ENCODE data around the gene PDE5A. TPM values are rescaled to one million over a fixed set of nuclear protein-coding genes. Genes with fewer than 3 reads are reported as not detected.
"Not testable (repeated sequence)": the region's sequence is repeated elsewhere in the genome, so short reads cannot be mapped to it uniquely, and the experiment has no call there.

The PDE5A gene
- total RNA-seq, 4 donors from 2014 or later = 5.7 to 12.2 (median 11.8) TPM

GRCh38 chr4:119479180-119479808, 149.3 kb downstream of the PDE5A start:
- no peak for DNase-seq (ENCODE audit: low spot score in 2 of 2)
- intact Hi-C loops (cut with DNase I; ENCODE audit: low total_unique reads) = no loop called here
- 98% methylated on average over 2 of the region's 2 CpGs for WGBS, 2 donors
- TF ChIP-seq CTCF (IDR thresholded peaks at IDR 0.05) = no peak
- no peak for TF ChIP-seq POLR2A (IDR thresholded peaks at IDR 0.05)
- no peak overlapping the region for H3K4me3 ChIP-seq (ENCODE audit: low read depth, poor library complexity, severe bottlenecking)

- DNase-seq (ENCODE audit: low spot score in 2 of 2) = no peak
- TF ChIP-seq CTCF (IDR thresholded peaks at IDR 0.05) (no peak), POLR2A (IDR thresholded peaks at IDR 0.05) (no peak)
- intact Hi-C loops (cut with DNase I; ENCODE audit: low total_unique reads) = no loop called here
- H3K4me3 ChIP-seq (ENCODE audit: low read depth, poor library complexity, severe bottlenecking) = no peak overlapping the region
These were observed 150.0 kb downstream of the PDE5A start for GRCh38 chr4:119478446-119479179.

DNA sequence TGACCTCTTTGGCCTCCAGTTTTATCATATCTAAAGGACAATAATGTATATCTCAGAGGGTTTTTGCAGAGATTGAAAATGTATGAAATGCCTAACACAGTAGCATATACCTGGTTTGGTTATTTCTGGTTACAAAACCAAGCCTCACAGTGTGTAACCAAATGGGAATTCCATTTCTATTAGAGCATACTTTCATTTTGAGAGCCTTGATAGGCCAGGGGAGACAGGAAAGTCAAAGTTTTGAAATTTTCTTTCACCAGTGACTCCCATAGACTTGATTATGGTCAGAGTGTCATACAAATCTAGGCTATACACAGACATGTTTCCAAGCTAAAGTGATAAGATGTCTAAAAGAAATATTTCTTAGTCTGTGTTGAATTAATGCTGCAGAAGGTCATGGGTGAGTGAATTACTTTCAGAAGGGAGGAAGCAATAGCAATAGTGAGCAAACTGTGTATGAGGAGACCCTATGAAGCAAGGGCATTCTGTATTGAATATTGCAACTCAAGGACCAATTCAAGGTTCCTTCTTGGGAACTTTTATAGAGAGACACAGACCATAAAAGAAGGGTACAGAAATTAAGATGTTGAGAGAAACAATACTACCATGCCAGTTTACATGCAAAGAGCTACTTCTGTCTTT, 151.1 kb downstream of the PDE5A start:
- no peak for DNase-seq (ENCODE audit: low spot score in 2 of 2)
- intact Hi-C loops (cut with DNase I; ENCODE audit: low total_unique reads) = no loop called here
- TF ChIP-seq POLR2A (IDR thresholded peaks at IDR 0.05) = no peak
- TF ChIP-seq CTCF (IDR thresholded peaks at IDR 0.05) = no peak
- H3K4me3 ChIP-seq (ENCODE audit: low read depth, poor library complexity, severe bottlenecking) = no peak overlapping the region

- 71 to 80% methylated on average over 3 of the region's 3 CpGs for WGBS, 2 donors
- TF ChIP-seq POLR2A (IDR thresholded peaks at IDR 0.05) (no peak), CTCF (IDR thresholded peaks at IDR 0.05) (no peak)
- DNase-seq (ENCODE audit: low spot score in 2 of 2) = no peak
- intact Hi-C loops (cut with DNase I; ENCODE audit: low total_unique reads) = no loop called here
- H3K4me3 ChIP-seq (ENCODE audit: low read depth, poor library complexity, severe bottlenecking) = no peak overlapping the region
These were observed 157.3 kb downstream of the PDE5A start for GRCh38 chr4:119471259-119471658.

DNA sequence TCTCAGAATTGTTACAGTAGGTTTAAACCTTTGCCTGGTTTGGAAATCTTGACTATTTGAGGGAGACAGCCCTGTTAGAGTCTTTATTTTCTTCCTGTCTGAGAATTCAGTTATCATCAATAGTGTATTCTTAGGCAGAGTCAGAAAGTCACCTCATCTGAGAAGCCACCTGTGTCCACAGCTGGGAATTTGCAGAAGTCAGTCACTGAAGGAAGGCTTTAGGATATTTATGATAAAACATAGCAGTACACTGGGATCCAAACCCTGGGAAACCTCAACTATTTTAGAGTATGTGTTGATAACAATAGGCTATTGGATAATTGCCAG, 157.9 kb downstream of the PDE5A start:
- H3K4me3 ChIP-seq (ENCODE audit: low read depth, poor library complexity, severe bottlenecking); DNase-seq (ENCODE audit: low spot score in 2 of 2); intact Hi-C loops (cut with DNase I; ENCODE audit: low total_unique reads): not testable (repeated sequence)

DNA sequence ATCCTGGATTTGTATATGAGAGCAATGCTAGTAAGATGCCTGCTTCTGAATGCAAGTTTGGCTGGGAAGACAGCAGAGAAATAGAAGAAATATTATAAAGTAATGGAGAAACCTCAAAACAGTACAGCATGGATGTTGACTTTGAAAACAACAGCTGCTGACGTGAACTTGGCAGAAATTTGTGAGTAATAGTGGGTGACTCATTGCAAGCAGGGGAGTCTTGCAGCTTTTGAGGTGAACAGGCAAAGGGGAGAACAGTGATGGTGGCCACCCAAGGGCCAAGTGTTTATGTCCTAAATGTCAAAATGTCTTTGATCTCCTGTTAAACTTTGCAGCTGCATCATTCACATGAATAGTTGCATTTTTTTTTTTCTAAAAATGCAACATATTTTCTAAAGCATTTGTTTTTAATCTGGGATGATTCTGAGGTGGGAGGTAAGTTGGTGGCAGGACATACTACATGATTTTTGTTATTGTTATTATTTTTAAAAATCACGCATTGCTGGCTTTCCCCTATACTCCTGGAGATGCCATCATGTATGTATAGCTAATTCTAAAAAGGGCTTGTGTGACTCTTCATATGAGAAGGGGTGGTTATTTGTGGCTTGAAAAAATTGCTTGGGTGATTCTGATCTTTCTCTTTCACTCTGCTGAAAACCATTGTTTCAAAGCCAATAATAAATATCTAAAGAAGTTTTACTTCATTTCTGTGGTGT, 158.4 kb downstream of the PDE5A start:
- DNase-seq (ENCODE audit: low spot score in 2 of 2); intact Hi-C loops (cut with DNase I; ENCODE audit: low total_unique reads); H3K4me3 ChIP-seq (ENCODE audit: low read depth, poor library complexity, severe bottlenecking): not testable (repeated sequence)
- 76 to 86% methylated on average over 2 of the region's 2 CpGs for WGBS, 2 donors

DNA sequence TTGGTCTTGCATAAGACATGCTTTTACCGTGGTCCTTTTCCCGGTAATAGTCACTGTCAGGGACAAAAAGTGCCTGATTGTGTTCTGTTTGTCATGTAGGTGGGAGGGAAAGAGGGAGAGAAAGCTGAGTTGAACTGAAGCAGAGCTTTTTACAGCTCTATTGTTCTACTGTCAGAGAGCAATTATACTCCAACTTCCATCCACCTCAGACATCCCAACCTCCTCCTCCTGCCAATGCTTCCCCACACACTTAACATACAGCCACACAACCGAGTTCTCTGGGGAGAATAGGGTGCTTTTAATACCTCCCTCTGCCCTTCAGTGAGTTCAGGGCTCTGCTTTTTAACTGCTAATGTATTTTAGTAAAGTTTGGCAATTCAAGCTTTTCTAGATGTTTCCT, 159.6 kb downstream of the PDE5A start:
- WGBS, 2 donors = 85 to 89% methylated on average over 3 of the region's 3 CpGs
- DNase-seq (ENCODE audit: low spot score in 2 of 2); intact Hi-C loops (cut with DNase I; ENCODE audit: low total_unique reads); H3K4me3 ChIP-seq (ENCODE audit: low read depth, poor library complexity, severe bottlenecking): not testable (repeated sequence)

DNA sequence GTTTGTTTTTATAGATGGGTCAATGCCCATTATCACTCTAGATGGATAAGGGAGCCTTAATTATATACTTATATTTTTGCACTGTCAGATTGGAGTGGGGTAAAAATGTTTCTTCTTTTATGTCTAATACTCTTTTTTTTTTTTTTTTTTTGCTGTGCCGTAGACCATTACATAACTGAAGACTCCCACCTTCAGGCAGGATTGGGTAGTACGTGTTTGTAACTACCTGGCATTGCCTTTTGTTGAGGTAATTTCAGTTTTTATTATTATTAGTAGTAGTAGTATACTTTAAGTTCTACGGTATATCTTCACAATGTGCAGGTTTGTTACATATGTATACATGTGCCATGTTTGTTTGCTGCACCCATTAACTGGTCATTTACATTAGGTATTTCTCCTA, 165.9 kb downstream of the PDE5A start:
- H3K4me3 ChIP-seq (ENCODE audit: low read depth, poor library complexity, severe bottlenecking); DNase-seq (ENCODE audit: low spot score in 2 of 2); intact Hi-C loops (cut with DNase I; ENCODE audit: low total_unique reads): not testable (repeated sequence)
- 72 to 74% methylated on average over 3 of the region's 3 CpGs for WGBS, 2 donors

DNA sequence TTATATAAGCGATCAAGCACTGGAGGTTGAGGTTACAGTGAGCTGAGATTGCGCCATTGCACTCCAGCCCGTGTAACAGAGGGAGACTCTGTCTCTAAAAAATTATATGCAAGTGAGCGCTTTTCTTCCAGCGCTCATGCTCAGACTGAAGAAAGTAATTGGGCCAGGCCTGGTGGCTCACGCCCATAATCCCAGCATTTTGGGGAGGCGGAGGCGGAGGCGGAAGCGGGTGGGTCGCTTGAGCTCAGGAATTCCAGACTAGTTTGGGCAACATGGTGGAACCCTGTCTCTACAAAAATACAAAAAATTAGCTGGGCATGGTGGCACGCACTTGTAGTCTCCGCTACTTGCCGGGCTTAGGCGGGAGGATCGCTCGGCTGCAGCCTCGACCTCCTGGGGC, 172.9 kb downstream of the PDE5A start:
- WGBS, 2 donors = 63 to 69% methylated on average over 18 of the region's 18 CpGs
- intact Hi-C loops (cut with DNase I; ENCODE audit: low total_unique reads); H3K4me3 ChIP-seq (ENCODE audit: low read depth, poor library complexity, severe bottlenecking): not testable (repeated sequence)
- DNase-seq (ENCODE audit: low spot score in 2 of 2) = peak in 1 of 2 donors; percentile 85

All from lower leg skin (tissue), 4 donors.